Sigmoid colon (tissue), 7 donors: ENCODE results near the gene MAD1L1. TPM values are rescaled to one million over a fixed set of nuclear protein-coding genes. Genes with fewer than 3 reads are reported as not detected.

Experiments
- DNase-seq: peaks from one replicate; pipeline ENCODE4 v3.0.0-alpha.2; 2019
- H3K27ac ChIP-seq, 4 donors: fragments of 200-600 bp; sonication (generic); one replicate each; pipeline ENCODE4 v1.5.1; 2016 to 2019; ENCODE audit warnings: mild to moderate bottlenecking in 1 of 4
- H3K27me3 ChIP-seq, 3 donors: fragments of 200-600 bp; sonication (generic); one replicate each; pipeline ENCODE4 v1.5.1; 2019; ENCODE audit warnings: mild to moderate bottlenecking in 1 of 3
- H3K36me3 ChIP-seq, 4 donors: fragments of 200-600 bp; sonication (generic); one replicate each; pipeline ENCODE4 v1.5.1; 2016 to 2019
- H3K4me1 ChIP-seq, 4 donors: fragments of 200-600 bp; sonication (generic); one replicate each; pipeline ENCODE4 v1.5.1; 2017 to 2019
- H3K4me3 ChIP-seq, 4 donors: fragments of 200-600 bp; sonication (generic); one replicate each; pipeline ENCODE4 v1.5.1; 2017 to 2019; ENCODE audit warnings: mild to moderate bottlenecking in 2 of 4, moderate library complexity in 1 of 4
- H3K9me3 ChIP-seq, 4 donors: fragments of 200-600 bp in 3 of 4; sonication (generic) in 3 of 4; one replicate each; pipeline versions ENCODE4 v1.5.1 to v1.6.1; 2013 to 2019
- CTCF ChIP-seq, 4 experiments: fragments of 450-650 bp in 3 of 4; fragments of 200-600 bp in 1 of 4; IDR thresholded peaks; one replicate each; pipeline ENCODE4 v1.5.1; 2016 to 2019; ENCODE audit warnings: antibody characterized with exemption in 4 of 4, mild to moderate bottlenecking in 3 of 4, moderate library complexity in 2 of 4
- EP300 ChIP-seq, 4 donors: sonication (generic); formaldehyde crosslinking; IDR thresholded peaks; one replicate each; pipeline ENCODE4 v1.6.1; 2017; ENCODE audit warnings: antibody characterized with exemption in 4 of 4
- POLR2A ChIP-seq, 2 donors: fragments of 450-650 bp; IDR thresholded peaks; one replicate each; pipeline ENCODE4 v1.6.1; 2016; ENCODE audit warnings: antibody characterized with exemption in 2 of 2, mild to moderate bottlenecking in 2 of 2, moderate library complexity in 2 of 2
- POLR2AphosphoS5 ChIP-seq, 4 donors: sonication (generic); formaldehyde crosslinking; IDR thresholded peaks; one replicate each; pipeline ENCODE4 v1.6.1; 2017; ENCODE audit warnings: antibody characterized with exemption in 4 of 4
- WGBS, 2 donors: extraction: QIAGEN DNeasy Blood & Tissue Kit; methylation state at CpG; one replicate each; pipeline ENCODE4 v1.1.7; 2013; 5-methylcytosine and 5-hydroxymethylcytosine counted together
- intact Hi-C: fragments of 100-400 bp; cut with DNase I; formaldehyde crosslinking; loops from one replicate; pipeline ENCODE4 v1.15.1; 2023
- polyA plus RNA-seq, 3 donors: library from polyadenylated mRNA; stranded (reverse); fragments of 200-250 nt; gene quantifications; one replicate each; pipeline ENCODE4 v1.2.3, GENCODE V29; 2013
- total RNA-seq, 4 donors: library from RNA; depleted of rRNA; stranded (reverse); fragments of >200 nt; gene quantifications; one replicate each; pipeline ENCODE4 v1.1.0, GENCODE V29; 2016
- donor health status: healthy with polysubstance abuse.
- donor health status: Bipolar disorder and iron deficiency.
- donor health status: healthy.

The MAD1L1 gene
- total and polyA plus RNA-seq, 7 donors: 10.2 to 38.4 (median 20.6) TPM

- Histone ChIP-seq H3K4me3 (no peak overlapping the region), H3K27me3 (no peaks in the 10 kb centered on the region), H3K9me3 (no peaks in the 10 kb centered on the region), H3K27ac (no peak overlapping the region), H3K36me3 (no peaks in the 10 kb centered on the region), H3K4me1 (no peaks in the 10 kb centered on the region)
- 95 to 96% methylated on average over 25 of the region's 25 CpGs for WGBS, 2 donors
- intact Hi-C loops: no loop called here
- no peak for DNase-seq
- no peak for TF ChIP-seq CTCF (IDR thresholded peaks at IDR 0.05)
- no peak for TF ChIP-seq POLR2A (IDR thresholded peaks at IDR 0.05)
- TF ChIP-seq EP300 (IDR thresholded peaks at IDR 0.05): no peak
- TF ChIP-seq POLR2AphosphoS5 (IDR thresholded peaks at IDR 0.05): no peak
Measured at GRCh38 chr7:1964913-1965578, 267.7 kb downstream of the MAD1L1 start.

- WGBS, 2 donors: 93 to 94% methylated on average over 25 of the region's 25 CpGs
- H3K4me1 ChIP-seq: no peaks in the 10 kb centered on the region
- H3K4me3 ChIP-seq: no peak overlapping the region
- H3K27me3 ChIP-seq: no peaks in the 10 kb centered on the region
- TF ChIP-seq POLR2AphosphoS5 (IDR thresholded peaks at IDR 0.05) (no peak), EP300 (IDR thresholded peaks at IDR 0.05) (no peak), CTCF (IDR thresholded peaks at IDR 0.05) (no peak), POLR2A (IDR thresholded peaks at IDR 0.05) (no peak)
- intact Hi-C loops: no loop called here
- no peak overlapping the region for H3K27ac ChIP-seq
- H3K36me3 ChIP-seq: no peaks in the 10 kb centered on the region
- H3K9me3 ChIP-seq: no peaks in the 10 kb centered on the region
- no peak for DNase-seq
Measured at GRCh38 chr7:1964211-1964912, 268.4 kb downstream of the MAD1L1 start.

- Histone ChIP-seq H3K36me3 (no peaks in the 10 kb centered on the region), H3K4me3 (no peak overlapping the region), H3K4me1 (no peaks in the 10 kb centered on the region), H3K9me3 (no peaks in the 10 kb centered on the region), H3K27ac (no peak overlapping the region), H3K27me3 (no peaks in the 10 kb centered on the region)
- DNase-seq: no peak
- 95 to 98% methylated on average over 15 of the region's 15 CpGs for WGBS, 2 donors
- no peak for TF ChIP-seq EP300 (IDR thresholded peaks at IDR 0.05)
- intact Hi-C loops: no loop called here
Measured at GRCh38 chr7:1963575-1963974, 269.2 kb downstream of the MAD1L1 start.

- Histone ChIP-seq H3K27me3 (no peaks in the 10 kb centered on the region), H3K9me3 (no peaks in the 10 kb centered on the region), H3K4me3 (no peak overlapping the region), H3K27ac (no peak overlapping the region), H3K4me1 (no peaks in the 10 kb centered on the region), H3K36me3 (peaks cover 0 to 7% (median 0%) of the 10 kb centered on the region in 4 donors)
- intact Hi-C loops: no loop called here
- TF ChIP-seq POLR2AphosphoS5 (IDR thresholded peaks at IDR 0.05) (no peak), EP300 (IDR thresholded peaks at IDR 0.05) (no peak), POLR2A (IDR thresholded peaks at IDR 0.05) (no peak), CTCF (IDR thresholded peaks at IDR 0.05) (no peak)
- no peak for DNase-seq
- WGBS, 2 donors: 71 to 88% methylated on average over 15 of the region's 15 CpGs
Measured at GRCh38 chr7:1961701-1962276, 271.0 kb downstream of the MAD1L1 start.

GRCh38 chr7:1959305-1959704 lies 273.4 kb downstream of the MAD1L1 start:
- 95% methylated on average over 13 of the region's 13 CpGs for WGBS, 2 donors
- no peak overlapping the region for H3K4me3 ChIP-seq
- H3K9me3 ChIP-seq: no peaks in the 10 kb centered on the region
- no peaks in the 10 kb centered on the region for H3K4me1 ChIP-seq
- H3K27me3 ChIP-seq: no peaks in the 10 kb centered on the region
- TF ChIP-seq CTCF (IDR thresholded peaks at IDR 0.05): no peak
- intact Hi-C loops: no loop called here
- DNase-seq: no peak
- peaks cover 0 to 7% (median 0%) of the 10 kb centered on the region in 4 donors for H3K36me3 ChIP-seq
- no peak overlapping the region for H3K27ac ChIP-seq
